ENCODE data around the gene TNS2.
A peak's percentile ranks its signal among the peaks of the same experiment; 100 is the strongest.

Gene TNS2

GRCh38 chr12:53067993-53068770, 18.3 kb downstream of the TNS2 start:
- DNase-seq: no peak

GRCh38 chr12:53068811-53069585, 19.1 kb downstream of the TNS2 start:
- DNase-seq: no peak

GRCh38 chr12:53069621-53070410, 20.0 kb downstream of the TNS2 start:
- DNase-seq: no peak

GRCh38 chr12:53070877-53071492, 21.1 kb downstream of the TNS2 start:
- DNase-seq: no peak

- peak in 1 of 14 donors; percentile 14 for DNase-seq
Observed at GRCh38 chr12:53071591-53072551, 22.0 kb downstream of the TNS2 start.

GRCh38 chr12:53073881-53074280, 24.0 kb downstream of the TNS2 start:
- DNase-seq: no peak

GRCh38 chr12:53074283-53074998, 24.6 kb downstream of the TNS2 start:
- no peak for DNase-seq

GRCh38 chr12:53074999-53075370, 25.1 kb downstream of the TNS2 start:
- DNase-seq: no peak

- no peak for DNase-seq
Observed at GRCh38 chr12:53076461-53076860, 26.6 kb downstream of the TNS2 start.

- no peak for DNase-seq
Observed at GRCh38 chr12:53077030-53077429, 27.2 kb downstream of the TNS2 start.

- no peak for DNase-seq
Observed at GRCh38 chr12:53078425-53079225, 28.8 kb downstream of the TNS2 start.

GRCh38 chr12:53079226-53080117, 29.6 kb downstream of the TNS2 start, which contains the start of gene SPRYD3:
SPRYD3 (minus strand) TSS chr12:53079390; CDS start chr12:53079333, 57 bp downstream.
- DNase-seq: peak; percentile 82 to 98 (median 96)

GRCh38 chr12:53082637-53083175, 32.8 kb downstream of the TNS2 start:
- DNase-seq: no peak

- DNase-seq: no peak
Observed at GRCh38 chr12:53086361-53086760, 36.5 kb downstream of the TNS2 start.

- no peak for DNase-seq
Observed at GRCh38 chr12:53090105-53090504, 40.2 kb downstream of the TNS2 start.

GRCh38 chr12:53090554-53090953, 40.7 kb downstream of the TNS2 start:
- DNase-seq: no peak

GRCh38 chr12:53091756-53092155, 41.9 kb downstream of the TNS2 start:
- no peak for DNase-seq

GRCh38 chr12:53093777-53094393, 44.0 kb downstream of the TNS2 start:
- DNase-seq: peak in 1 of 14 donors; percentile 15
